Measurements from ENCODE around the gene ECHS1.

- TF ChIP-seq CTCF (conservative IDR thresholded peaks at IDR 0.05; ENCODE audit: low read length): no peak
- TF ChIP-seq EZH2phosphoT487 (IDR thresholded peaks at IDR 0.05; ENCODE audit: borderline replicate concordance, low read depth, low read length): no peak
These were observed 46.9 kb upstream of the ECHS1 start for GRCh38 chr10:133420028-133420427.
